ENCODE results near the gene SH3TC1. TPM values are rescaled to one million over a fixed set of nuclear protein-coding genes. Genes with fewer than 3 reads are reported as not detected.

The SH3TC1 gene
- total and polyA plus RNA-seq, 2 donors from 2014 or later = 43.1 to 127 TPM

- H3K9me3 ChIP-seq (ENCODE audit: control insufficient read depth in 2 of 3, insufficient read depth in 1 of 3, low read length in 3 of 3) = no peaks in the 10 kb centered on the region
- no peak for TF ChIP-seq CTCF (IDR thresholded peaks at IDR 0.05; ENCODE audit: borderline replicate concordance, extremely low read depth, insufficient read depth)
- FAIRE-seq (no peak), DNase-seq (peak in 1 of 5 donors; percentile 73)
- H3K36me3 ChIP-seq (ENCODE audit: control insufficient read depth in 2 of 3, insufficient read depth in 3 of 3, low read length in 3 of 3) = peaks cover 0 to 57% (median 31%) of the 10 kb centered on the region in 3 donors
- peaks cover 0 to 15% (median 12%) of the 10 kb centered on the region in 3 donors for H3K4me1 ChIP-seq (ENCODE audit: control insufficient read depth in 2 of 3, insufficient read depth in 2 of 3, low read depth in 1 of 3, low read length in 3 of 3)
- no peaks in the 10 kb centered on the region for H3K27me3 ChIP-seq (ENCODE audit: control insufficient read depth, insufficient read depth, low read length)
- H3K27ac ChIP-seq (ENCODE audit: low read depth in 2 of 2, low read length in 2 of 2) = no peak overlapping the region
- intact Hi-C loops (cut with DNase I) = no loop called here
- no peak overlapping the region for H3K4me3 ChIP-seq (ENCODE audit: low read length in 3 of 3)
- no peak overlapping the region for H3K9ac ChIP-seq (ENCODE audit: low read length in 3 of 3)
These were observed 19.4 kb downstream of the SH3TC1 start for GRCh38 chr4:8218371-8219031.

GRCh38 chr4:8219236-8219635 is 20.1 kb downstream of the SH3TC1 start:
- DNase-seq (peak in 1 of 5 donors; percentile 79), FAIRE-seq (no peak)
- intact Hi-C loops (cut with DNase I) = no loop called here
- TF ChIP-seq CTCF (IDR thresholded peaks at IDR 0.05; ENCODE audit: borderline replicate concordance, extremely low read depth, insufficient read depth) = no peak
- H3K27ac ChIP-seq (ENCODE audit: low read depth in 2 of 2, low read length in 2 of 2) = no peak overlapping the region
- no peaks in the 10 kb centered on the region for H3K27me3 ChIP-seq (ENCODE audit: control insufficient read depth, insufficient read depth, low read length)
- H3K9ac ChIP-seq (ENCODE audit: low read length in 3 of 3) = no peak overlapping the region
- H3K4me3 ChIP-seq (ENCODE audit: low read length in 3 of 3) = no peak overlapping the region
- H3K9me3 ChIP-seq (ENCODE audit: control insufficient read depth in 2 of 3, insufficient read depth in 1 of 3, low read length in 3 of 3) = no peaks in the 10 kb centered on the region
- peaks cover 2 to 63% (median 36%) of the 10 kb centered on the region in 3 donors for H3K36me3 ChIP-seq (ENCODE audit: control insufficient read depth in 2 of 3, insufficient read depth in 3 of 3, low read length in 3 of 3)
- H3K4me1 ChIP-seq (ENCODE audit: control insufficient read depth in 2 of 3, insufficient read depth in 2 of 3, low read depth in 1 of 3, low read length in 3 of 3) = peaks cover 0 to 12% (median 10%) of the 10 kb centered on the region in 3 donors

GRCh38 chr4:8220661-8221450 is 21.8 kb downstream of the SH3TC1 start:
- intact Hi-C loops (cut with DNase I) = no loop called here
- Histone ChIP-seq H3K9me3 (ENCODE audit: control insufficient read depth in 2 of 3, insufficient read depth in 1 of 3, low read length in 3 of 3) (no peaks in the 10 kb centered on the region), H3K27ac (ENCODE audit: low read depth in 2 of 2, low read length in 2 of 2) (peak overlapping the region; percentile 0 to 23), H3K4me1 (ENCODE audit: control insufficient read depth in 2 of 3, insufficient read depth in 2 of 3, low read depth in 1 of 3, low read length in 3 of 3) (peaks cover 0 to 3% (median 0%) of the 10 kb centered on the region in 3 donors), H3K27me3 (ENCODE audit: control insufficient read depth, insufficient read depth, low read length) (no peaks in the 10 kb centered on the region), H3K4me3 (ENCODE audit: low read length in 3 of 3) (no peak overlapping the region), H3K9ac (ENCODE audit: low read length in 3 of 3) (no peak overlapping the region), H3K36me3 (ENCODE audit: control insufficient read depth in 2 of 3, insufficient read depth in 3 of 3, low read length in 3 of 3) (peaks cover 2 to 69% (median 44%) of the 10 kb centered on the region in 3 donors)
- DNase-seq (peak in 1 of 5 donors; percentile 45), FAIRE-seq (no peak)
- TF ChIP-seq CTCF (IDR thresholded peaks at IDR 0.05; ENCODE audit: borderline replicate concordance, extremely low read depth, insufficient read depth) = no peak
